GM12878 (cell line): ENCODE measurements around the gene NEK2. TPM values are rescaled to one million over a fixed set of nuclear protein-coding genes. Genes with fewer than 3 reads are reported as not detected.
A peak's percentile ranks its signal among the peaks of the same experiment; 100 is the strongest.

ENCODE experiments used
- ATF7 ChIP-seq: fragments of 450-650 bp; IDR thresholded peaks from 2 replicates; pipeline ENCODE4 v1.6.1; 2016; ENCODE audit warnings: low read depth, mild to moderate bottlenecking
- BHLHE40 ChIP-seq, 2 experiments: fragments of 450-650 bp in 1 of 2; IDR thresholded peaks; 2 replicates each; pipeline ENCODE4 v1.6.1; 2011 to 2017; ENCODE audit warnings: low read depth in 2 of 2, borderline replicate concordance in 1 of 2, improper control_type of control experiment in 1 of 2, low read length in 1 of 2, mild to moderate bottlenecking in 1 of 2
- BRCA1 ChIP-seq: IDR thresholded peaks from 2 replicates; pipeline ENCODE4 v1.6.1; 2011; ENCODE audit warnings: low read depth, low read length, improper control_type of control experiment
- CBX3 ChIP-seq: fragments of 200-600 bp; sonication (generic); IDR thresholded peaks from 2 replicates; pipeline ENCODE4 v1.6.1; 2016; ENCODE audit warnings: low read depth, borderline replicate concordance
- CHD2 ChIP-seq: IDR thresholded peaks from 2 replicates; pipeline ENCODE4 v1.6.1; 2011; ENCODE audit warnings: low read depth, low read length, improper control_type of control experiment, borderline replicate concordance
- ETV6 ChIP-seq, 2 experiments: fragments of 450-650 bp in 1 of 2; IDR thresholded peaks in 1 of 2; conservative IDR thresholded peaks in 1 of 2; 2 replicates each; pipeline ENCODE4 v1.6.1; 2014; ENCODE audit warnings: antibody characterized with exemption in 1 of 2, borderline replicate concordance in 1 of 2, low read depth in 1 of 2, mild to moderate bottlenecking in 1 of 2, moderate library complexity in 1 of 2
- GATAD2B ChIP-seq: fragments of 450-650 bp; conservative IDR thresholded peaks from 2 replicates; pipeline ENCODE4 v1.6.1; 2017; ENCODE audit warnings: low read depth, mild to moderate bottlenecking, moderate library complexity
- MEF2A ChIP-seq: IDR thresholded peaks from 2 replicates; pipeline ENCODE4 v1.6.1; 2011; ENCODE audit warnings: low read depth, mild to moderate bottlenecking, low read length, moderate library complexity; ENCODE audit not compliant: insufficient read depth
- NFXL1 ChIP-seq: fragments of 450-650 bp; IDR thresholded peaks from 2 replicates; pipeline ENCODE4 v1.6.1; 2017; ENCODE audit warnings: antibody characterized with exemption, mild to moderate bottlenecking, borderline replicate concordance
- POLR2A ChIP-seq: IDR thresholded peaks from 2 replicates; pipeline ENCODE4 v1.6.1; 2011; ENCODE audit warnings: low read depth, mild to moderate bottlenecking, low read length
- POLR2AphosphoS2 ChIP-seq: IDR thresholded peaks from 2 replicates; pipeline ENCODE4 v1.6.1; 2011; ENCODE audit warnings: low read depth, mild to moderate bottlenecking, low read length, improper control_type of control experiment, moderate library complexity
- RFX5 ChIP-seq: IDR thresholded peaks from 2 replicates; pipeline ENCODE4 v1.6.1; 2011; ENCODE audit warnings: low read depth, low read length, improper control_type of control experiment
- SIX5 ChIP-seq: IDR thresholded peaks from 2 replicates; pipeline ENCODE4 v1.6.1; 2011; ENCODE audit warnings: mild to moderate bottlenecking, low read depth, low read length, moderate library complexity; ENCODE audit not compliant: severe bottlenecking
- TAF1 ChIP-seq: IDR thresholded peaks from 2 replicates; pipeline ENCODE4 v1.6.1; 2011; ENCODE audit warnings: mild to moderate bottlenecking, low read depth, low read length, borderline replicate concordance
- TCF3 ChIP-seq: IDR thresholded peaks from 2 replicates; pipeline ENCODE4 v1.6.1; 2012; ENCODE audit warnings: low read depth, mild to moderate bottlenecking, low read length, borderline replicate concordance; ENCODE audit not compliant: insufficient read depth
- ZBED1 ChIP-seq: IDR thresholded peaks from 2 replicates; pipeline ENCODE4 v1.6.1; 2016; ENCODE audit warnings: borderline replicate concordance
- ZNF207 ChIP-seq: fragments of 450-650 bp; IDR thresholded peaks from 2 replicates; pipeline ENCODE4 v1.6.1; 2014; ENCODE audit warnings: antibody characterized with exemption, mild to moderate bottlenecking, borderline replicate concordance
- ZNF274 ChIP-seq: IDR thresholded peaks from one replicate; pipeline ENCODE4 v1.8.0; 2011; ENCODE audit not compliant: insufficient read length, insufficient read depth
- polyA plus RNA-seq, 11 experiments: library from polyadenylated mRNA; depleted of rRNA in 4 of 11; unstranded in 6 of 11; stranded (reverse) in 5 of 11; fragments of >200 nt; fragmentation: Nextera tagmentation in 4 of 11; fragmentation: Illumina TruSeq in 1 of 11; extraction: Ambion mirVana in 4 of 11; extraction: Trizol in 1 of 11; gene quantifications; 1 replicate in 1 of 11; 2 replicates in 10 of 11; pipeline versions ENCODE4 v1.2.1 to v1.2.3, GENCODE V29; 2011 to 2016; ENCODE audit warnings: inconsistent platforms in 2 of 11, missing spikeins in 2 of 11, low read depth in 1 of 11
- total RNA-seq, 4 experiments: library from RNA; depleted of rRNA in 3 of 4; stranded (reverse); fragments of >200 nt in 3 of 4; fragmentation: Illumina TruSeq in 1 of 4; extraction: Trizol in 1 of 4; gene quantifications; 2 replicates each; pipeline versions ENCODE4 v1.2.1 to v1.2.3, GENCODE V29; 2013 to 2021
- TF ChIP-seq, protein P1 (sequence below): fragments of 450-650 bp; IDR thresholded peaks from 2 replicates; pipeline ENCODE4 v1.6.1; 2017; ENCODE audit warnings: antibody characterized with exemption, mild to moderate bottlenecking, moderate library complexity
- TF ChIP-seq, protein P2 (sequence below): fragments of 450-650 bp; IDR thresholded peaks from 2 replicates; pipeline ENCODE4 v1.6.1; 2014; ENCODE audit warnings: mild to moderate bottlenecking
- TF ChIP-seq, protein P3 (sequence below): IDR thresholded peaks from 2 replicates; pipeline ENCODE4 v1.6.1; 2011; ENCODE audit warnings: mild to moderate bottlenecking, low read depth, low read length, moderate library complexity; ENCODE audit not compliant: insufficient replicate concordance
- TF ChIP-seq, protein P4 (sequence below): fragments of 450-650 bp; IDR thresholded peaks from 2 replicates; pipeline ENCODE4 v1.6.1; 2017; ENCODE audit warnings: mild to moderate bottlenecking, moderate library complexity

The NEK2 gene
- total and polyA plus RNA-seq, 10 of the 15 experiments (the other 5 are each of a cell fraction or from before 2014, with no cell fraction given): 16.7 to 49.7 (median 36.9) TPM

DNA sequence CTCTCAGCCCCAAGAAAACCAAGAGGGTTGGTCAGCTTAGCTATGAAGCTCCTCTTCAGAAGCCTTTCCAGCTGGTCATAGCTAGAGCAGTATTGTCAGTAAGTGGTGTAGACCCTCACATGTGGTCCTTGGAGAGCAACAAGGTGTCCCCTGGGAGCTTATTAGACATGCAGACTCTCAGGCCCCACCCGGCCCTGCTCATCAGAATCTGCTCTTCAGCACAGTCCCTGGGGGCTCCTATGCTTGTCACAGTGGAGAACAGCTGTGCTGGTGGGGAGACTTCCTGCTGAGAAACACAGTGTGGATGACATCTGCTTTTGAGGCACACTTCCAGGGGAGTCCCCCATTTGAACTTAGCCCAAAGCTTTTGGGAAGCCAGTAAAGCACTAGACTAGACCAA is 21.9 kb upstream of the NEK2 start (continued):
- 0 out of 2 replicates have a peak, but pooled peaks have one; percentile 42 for TF ChIP-seq MEF2A
- TF ChIP-seq BRCA1: no peak
- TF ChIP-seq, protein P1, sequence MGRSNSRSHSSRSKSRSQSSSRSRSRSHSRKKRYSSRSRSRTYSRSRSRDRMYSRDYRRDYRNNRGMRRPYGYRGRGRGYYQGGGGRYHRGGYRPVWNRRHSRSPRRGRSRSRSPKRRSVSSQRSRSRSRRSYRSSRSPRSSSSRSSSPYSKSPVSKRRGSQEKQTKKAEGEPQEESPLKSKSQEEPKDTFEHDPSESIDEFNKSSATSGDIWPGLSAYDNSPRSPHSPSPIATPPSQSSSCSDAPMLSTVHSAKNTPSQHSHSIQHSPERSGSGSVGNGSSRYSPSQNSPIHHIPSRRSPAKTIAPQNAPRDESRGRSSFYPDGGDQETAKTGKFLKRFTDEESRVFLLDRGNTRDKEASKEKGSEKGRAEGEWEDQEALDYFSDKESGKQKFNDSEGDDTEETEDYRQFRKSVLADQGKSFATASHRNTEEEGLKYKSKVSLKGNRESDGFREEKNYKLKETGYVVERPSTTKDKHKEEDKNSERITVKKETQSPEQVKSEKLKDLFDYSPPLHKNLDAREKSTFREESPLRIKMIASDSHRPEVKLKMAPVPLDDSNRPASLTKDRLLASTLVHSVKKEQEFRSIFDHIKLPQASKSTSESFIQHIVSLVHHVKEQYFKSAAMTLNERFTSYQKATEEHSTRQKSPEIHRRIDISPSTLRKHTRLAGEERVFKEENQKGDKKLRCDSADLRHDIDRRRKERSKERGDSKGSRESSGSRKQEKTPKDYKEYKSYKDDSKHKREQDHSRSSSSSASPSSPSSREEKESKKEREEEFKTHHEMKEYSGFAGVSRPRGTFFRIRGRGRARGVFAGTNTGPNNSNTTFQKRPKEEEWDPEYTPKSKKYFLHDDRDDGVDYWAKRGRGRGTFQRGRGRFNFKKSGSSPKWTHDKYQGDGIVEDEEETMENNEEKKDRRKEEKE: no peak
- TF ChIP-seq ETV6 (conservative IDR thresholded peaks at IDR 0.05 in 1 of 2, IDR thresholded peaks at IDR 0.05 in 1 of 2; ENCODE audit: borderline replicate concordance in 1 of 2, low read depth in 1 of 2): peak in 1 of 2 experiments; percentile 73; a peak in 2 of 4 replicates
- TF ChIP-seq BHLHE40 (IDR thresholded peaks at IDR 0.05; ENCODE audit: borderline replicate concordance in 1 of 2, low read depth in 2 of 2, low read length in 1 of 2): peak; percentile 59 to 70; a peak in 3 of 4 replicates
- TF ChIP-seq NFXL1: no peak
- TF ChIP-seq GATAD2B: peak; percentile 99
- no peak for TF ChIP-seq SIX5
- peak; percentile 75; the same call in 1 of the 2 replicates for TF ChIP-seq TCF3
- TF ChIP-seq ZNF274: no peak
- no peak for TF ChIP-seq ZNF207
- no peak for TF ChIP-seq ZBED1
- TF ChIP-seq, protein P2, sequence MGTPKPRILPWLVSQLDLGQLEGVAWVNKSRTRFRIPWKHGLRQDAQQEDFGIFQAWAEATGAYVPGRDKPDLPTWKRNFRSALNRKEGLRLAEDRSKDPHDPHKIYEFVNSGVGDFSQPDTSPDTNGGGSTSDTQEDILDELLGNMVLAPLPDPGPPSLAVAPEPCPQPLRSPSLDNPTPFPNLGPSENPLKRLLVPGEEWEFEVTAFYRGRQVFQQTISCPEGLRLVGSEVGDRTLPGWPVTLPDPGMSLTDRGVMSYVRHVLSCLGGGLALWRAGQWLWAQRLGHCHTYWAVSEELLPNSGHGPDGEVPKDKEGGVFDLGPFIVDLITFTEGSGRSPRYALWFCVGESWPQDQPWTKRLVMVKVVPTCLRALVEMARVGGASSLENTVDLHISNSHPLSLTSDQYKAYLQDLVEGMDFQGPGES: no peak
- peak; percentile 69; the same call in 1 of the 2 replicates for TF ChIP-seq CHD2
- no peak for TF ChIP-seq TAF1
- TF ChIP-seq, protein P3, sequence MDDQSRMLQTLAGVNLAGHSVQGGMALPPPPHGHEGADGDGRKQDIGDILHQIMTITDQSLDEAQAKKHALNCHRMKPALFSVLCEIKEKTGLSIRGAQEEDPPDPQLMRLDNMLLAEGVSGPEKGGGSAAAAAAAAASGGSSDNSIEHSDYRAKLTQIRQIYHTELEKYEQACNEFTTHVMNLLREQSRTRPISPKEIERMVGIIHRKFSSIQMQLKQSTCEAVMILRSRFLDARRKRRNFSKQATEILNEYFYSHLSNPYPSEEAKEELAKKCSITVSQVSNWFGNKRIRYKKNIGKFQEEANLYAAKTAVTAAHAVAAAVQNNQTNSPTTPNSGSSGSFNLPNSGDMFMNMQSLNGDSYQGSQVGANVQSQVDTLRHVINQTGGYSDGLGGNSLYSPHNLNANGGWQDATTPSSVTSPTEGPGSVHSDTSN: peak; percentile 19
- TF ChIP-seq CBX3: no peak
- no peak for TF ChIP-seq POLR2AphosphoS2
- no peak for TF ChIP-seq RFX5
- no peak for TF ChIP-seq POLR2A
- peak; percentile 86 for TF ChIP-seq ATF7
- TF ChIP-seq, protein P4, sequence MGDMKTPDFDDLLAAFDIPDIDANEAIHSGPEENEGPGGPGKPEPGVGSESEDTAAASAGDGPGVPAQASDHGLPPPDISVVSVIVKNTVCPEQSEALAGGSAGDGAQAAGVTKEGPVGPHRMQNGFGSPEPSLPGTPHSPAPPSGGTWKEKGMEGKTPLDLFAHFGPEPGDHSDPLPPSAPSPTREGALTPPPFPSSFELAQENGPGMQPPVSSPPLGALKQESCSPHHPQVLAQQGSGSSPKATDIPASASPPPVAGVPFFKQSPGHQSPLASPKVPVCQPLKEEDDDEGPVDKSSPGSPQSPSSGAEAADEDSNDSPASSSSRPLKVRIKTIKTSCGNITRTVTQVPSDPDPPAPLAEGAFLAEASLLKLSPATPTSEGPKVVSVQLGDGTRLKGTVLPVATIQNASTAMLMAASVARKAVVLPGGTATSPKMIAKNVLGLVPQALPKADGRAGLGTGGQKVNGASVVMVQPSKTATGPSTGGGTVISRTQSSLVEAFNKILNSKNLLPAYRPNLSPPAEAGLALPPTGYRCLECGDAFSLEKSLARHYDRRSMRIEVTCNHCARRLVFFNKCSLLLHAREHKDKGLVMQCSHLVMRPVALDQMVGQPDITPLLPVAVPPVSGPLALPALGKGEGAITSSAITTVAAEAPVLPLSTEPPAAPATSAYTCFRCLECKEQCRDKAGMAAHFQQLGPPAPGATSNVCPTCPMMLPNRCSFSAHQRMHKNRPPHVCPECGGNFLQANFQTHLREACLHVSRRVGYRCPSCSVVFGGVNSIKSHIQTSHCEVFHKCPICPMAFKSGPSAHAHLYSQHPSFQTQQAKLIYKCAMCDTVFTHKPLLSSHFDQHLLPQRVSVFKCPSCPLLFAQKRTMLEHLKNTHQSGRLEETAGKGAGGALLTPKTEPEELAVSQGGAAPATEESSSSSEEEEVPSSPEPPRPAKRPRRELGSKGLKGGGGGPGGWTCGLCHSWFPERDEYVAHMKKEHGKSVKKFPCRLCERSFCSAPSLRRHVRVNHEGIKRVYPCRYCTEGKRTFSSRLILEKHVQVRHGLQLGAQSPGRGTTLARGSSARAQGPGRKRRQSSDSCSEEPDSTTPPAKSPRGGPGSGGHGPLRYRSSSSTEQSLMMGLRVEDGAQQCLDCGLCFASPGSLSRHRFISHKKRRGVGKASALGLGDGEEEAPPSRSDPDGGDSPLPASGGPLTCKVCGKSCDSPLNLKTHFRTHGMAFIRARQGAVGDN: no peak
